PFSK-1 (cell line): ENCODE results near the gene EPHA5.

Source experiments
- POLR2AphosphoS5 ChIP-seq: IDR thresholded peaks from 2 replicates; pipeline ENCODE4 v1.6.1; 2012; ENCODE audit warnings: low read depth, mild to moderate bottlenecking, control low read depth, low read length, moderate library complexity
- TAF1 ChIP-seq: IDR thresholded peaks from 2 replicates; pipeline ENCODE4 v1.6.1; 2012; ENCODE audit warnings: low read length, control low read depth, borderline replicate concordance; ENCODE audit not compliant: insufficient read depth

GRCh38 chr4:65624651-65625050 is 45.6 kb downstream of the EPHA5 start:
- TF ChIP-seq POLR2AphosphoS5, result no peak
- no peak for TF ChIP-seq TAF1
